BJ (cell line): ENCODE results near the gene SUMF1. TPM values are rescaled to one million over a fixed set of nuclear protein-coding genes. Genes with fewer than 3 reads are reported as not detected.

ENCODE experiments used
- CTCF ChIA-PET: fragments of 350-600 bp; formaldehyde crosslinking; extraction: SDS; loops from one replicate; lab custom pipeline; 2021; ENCODE audit warnings: antibody characterized with exemption, inconsistent platforms; lab: Yijun Ruan, JAX
- POLR2A ChIA-PET: fragments of 300-600 bp; sonication (Branson Sonifier 250); formaldehyde crosslinking; extraction: SDS; loops from one replicate; lab custom pipeline; 2021; ENCODE audit warnings: antibody characterized with exemption; lab: Charles Lee
- DNase-seq: peaks from one replicate; pipeline ENCODE4 v3.0.0-alpha.2; 2011; ENCODE audit warnings: low read depth
- H3K27me3 ChIP-seq: 2 replicates; pipeline ENCODE4 v1.6.0; 2011; ENCODE audit warnings: low read length; ENCODE audit not compliant: control insufficient read depth, insufficient read depth
- H3K36me3 ChIP-seq: 2 replicates; pipeline ENCODE4 v1.5.1; 2011; ENCODE audit warnings: low read length; ENCODE audit not compliant: control insufficient read depth, insufficient read depth
- H3K4me3 ChIP-seq: 2 replicates; pipeline ENCODE4 v1.5.1; 2011; ENCODE audit warnings: low read depth, mild to moderate bottlenecking, control low read depth, low read length
- polyA plus RNA-seq: library from polyadenylated mRNA; depleted of rRNA; stranded (reverse); fragments of >200 nt; gene quantifications from 2 replicates; pipeline ENCODE4 v1.2.3, GENCODE V29; 2011
- TF ChIP-seq, protein P1 (sequence below): IDR thresholded peaks from 2 replicates; pipeline ENCODE4 v1.5.1; 2011; ENCODE audit warnings: low read depth, mild to moderate bottlenecking, control low read depth, inconsistent platforms, low read length, moderate library complexity; ENCODE audit not compliant: insufficient read depth

Gene SUMF1
- polyA plus RNA-seq, 1 experiment, result 57.6 TPM

DNA sequence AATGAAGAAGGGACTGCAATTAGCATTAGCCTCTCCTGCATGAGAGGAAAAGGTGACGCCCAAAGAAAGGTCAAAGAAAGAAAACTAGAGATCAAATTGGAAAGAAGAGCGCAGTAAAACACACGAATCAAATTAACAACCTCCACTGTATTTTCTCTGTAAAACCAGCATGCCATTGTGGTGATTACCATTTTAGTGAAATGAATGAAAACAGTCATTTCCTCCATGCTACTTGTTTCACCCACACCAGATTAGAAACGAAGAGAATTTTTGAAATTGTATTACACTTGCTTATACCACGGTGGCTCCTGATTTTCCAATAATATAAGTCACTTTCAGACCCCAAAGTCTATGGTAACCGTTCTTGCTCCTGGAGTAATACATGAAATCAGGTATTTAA lies 71.6 kb downstream of the SUMF1 start:
- CTCF ChIA-PET, result no interaction called here

DNA sequence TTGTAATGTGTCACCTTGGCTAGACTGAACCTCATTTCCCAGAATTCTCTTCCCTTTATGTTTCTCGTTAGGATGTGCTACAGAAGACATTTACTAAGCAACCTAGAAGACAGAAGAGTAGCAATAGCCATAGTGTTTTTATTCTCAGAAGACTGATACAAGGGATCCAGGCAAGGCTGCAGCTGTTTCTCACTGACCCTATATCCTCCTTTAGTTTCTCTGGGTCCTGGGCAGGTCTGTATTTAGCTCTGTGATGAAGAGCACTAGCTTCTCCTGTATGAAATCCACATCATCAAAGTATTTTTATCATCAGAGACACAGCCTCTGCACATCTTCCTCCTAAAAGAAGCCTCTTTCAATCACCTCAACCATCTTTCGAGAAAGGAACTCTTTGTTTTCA lies 72.5 kb downstream of the SUMF1 start:
- DNase-seq, result no peak
- ChIA-PET CTCF (no interaction called here), POLR2A (no interaction called here)
- TF ChIP-seq, protein P1, sequence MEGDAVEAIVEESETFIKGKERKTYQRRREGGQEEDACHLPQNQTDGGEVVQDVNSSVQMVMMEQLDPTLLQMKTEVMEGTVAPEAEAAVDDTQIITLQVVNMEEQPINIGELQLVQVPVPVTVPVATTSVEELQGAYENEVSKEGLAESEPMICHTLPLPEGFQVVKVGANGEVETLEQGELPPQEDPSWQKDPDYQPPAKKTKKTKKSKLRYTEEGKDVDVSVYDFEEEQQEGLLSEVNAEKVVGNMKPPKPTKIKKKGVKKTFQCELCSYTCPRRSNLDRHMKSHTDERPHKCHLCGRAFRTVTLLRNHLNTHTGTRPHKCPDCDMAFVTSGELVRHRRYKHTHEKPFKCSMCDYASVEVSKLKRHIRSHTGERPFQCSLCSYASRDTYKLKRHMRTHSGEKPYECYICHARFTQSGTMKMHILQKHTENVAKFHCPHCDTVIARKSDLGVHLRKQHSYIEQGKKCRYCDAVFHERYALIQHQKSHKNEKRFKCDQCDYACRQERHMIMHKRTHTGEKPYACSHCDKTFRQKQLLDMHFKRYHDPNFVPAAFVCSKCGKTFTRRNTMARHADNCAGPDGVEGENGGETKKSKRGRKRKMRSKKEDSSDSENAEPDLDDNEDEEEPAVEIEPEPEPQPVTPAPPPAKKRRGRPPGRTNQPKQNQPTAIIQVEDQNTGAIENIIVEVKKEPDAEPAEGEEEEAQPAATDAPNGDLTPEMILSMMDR, result no peak
- no peaks in the 10 kb centered on the region for H3K36me3 ChIP-seq
- no peaks in the 10 kb centered on the region for H3K27me3 ChIP-seq
- H3K4me3 ChIP-seq, result no peak overlapping the region

More for the DNA sequence above, 71.6 kb downstream of the SUMF1 start:
- DNase-seq, result no peak
- POLR2A ChIA-PET, result no interaction called here
- Histone ChIP-seq H3K27me3 (no peaks in the 10 kb centered on the region), H3K4me3 (no peak overlapping the region), H3K36me3 (no peaks in the 10 kb centered on the region)
- TF ChIP-seq, protein P1, result no peak

GRCh38 chr3:4394048-4394447 lies 73.0 kb downstream of the SUMF1 start:
- DNase-seq, result no peak
- no peaks in the 10 kb centered on the region for H3K27me3 ChIP-seq
- no peak overlapping the region for H3K4me3 ChIP-seq
- ChIA-PET POLR2A (no interaction called here), CTCF (no interaction called here)
- TF ChIP-seq, protein P1, result no peak
- H3K36me3 ChIP-seq, result no peaks in the 10 kb centered on the region

- TF ChIP-seq, protein P1, result no peak
- no peaks in the 10 kb centered on the region for H3K27me3 ChIP-seq
- POLR2A ChIA-PET, result no interaction called here
- no peak overlapping the region for H3K4me3 ChIP-seq
- H3K36me3 ChIP-seq, result no peaks in the 10 kb centered on the region
- CTCF ChIA-PET, result no interaction called here
- DNase-seq, result no peak
Measured at GRCh38 chr3:4392992-4393391, 74.1 kb downstream of the SUMF1 start.

GRCh38 chr3:4387210-4388204 lies 79.6 kb downstream of the SUMF1 start:
- CTCF ChIA-PET, result interaction anchor here (1.5 kb wide), 1 partner anchor 11 kb away, joined by 4 read pairs; no protein-coding TSS in a partner anchor
- TF ChIP-seq, protein P1, result no peak

More at GRCh38 chr3:4387210-4388204, 79.6 kb downstream of the SUMF1 start:
- Histone ChIP-seq H3K27me3 (no peaks in the 10 kb centered on the region), H3K4me3 (no peak overlapping the region), H3K36me3 (no peaks in the 10 kb centered on the region)
- no peak for DNase-seq
- POLR2A ChIA-PET, result no interaction called here
